Daoy (cell line): ENCODE results near the gene NLRP14. TPM values are rescaled to one million over a fixed set of nuclear protein-coding genes. Genes with fewer than 3 reads are reported as not detected.

Source experiments
- DNase-seq: peaks from one replicate; pipeline ENCODE4 v3.0.0-alpha.2; 2015; ENCODE audit warnings: low read depth
- total RNA-seq: library from RNA; depleted of rRNA; stranded (reverse); fragments of >200 nt; shearing (Covaris generic); gene quantifications from 2 replicates; pipeline ENCODE4 v1.2.3, GENCODE V29; 2014; rRNA removed

The NLRP14 gene, protein sequence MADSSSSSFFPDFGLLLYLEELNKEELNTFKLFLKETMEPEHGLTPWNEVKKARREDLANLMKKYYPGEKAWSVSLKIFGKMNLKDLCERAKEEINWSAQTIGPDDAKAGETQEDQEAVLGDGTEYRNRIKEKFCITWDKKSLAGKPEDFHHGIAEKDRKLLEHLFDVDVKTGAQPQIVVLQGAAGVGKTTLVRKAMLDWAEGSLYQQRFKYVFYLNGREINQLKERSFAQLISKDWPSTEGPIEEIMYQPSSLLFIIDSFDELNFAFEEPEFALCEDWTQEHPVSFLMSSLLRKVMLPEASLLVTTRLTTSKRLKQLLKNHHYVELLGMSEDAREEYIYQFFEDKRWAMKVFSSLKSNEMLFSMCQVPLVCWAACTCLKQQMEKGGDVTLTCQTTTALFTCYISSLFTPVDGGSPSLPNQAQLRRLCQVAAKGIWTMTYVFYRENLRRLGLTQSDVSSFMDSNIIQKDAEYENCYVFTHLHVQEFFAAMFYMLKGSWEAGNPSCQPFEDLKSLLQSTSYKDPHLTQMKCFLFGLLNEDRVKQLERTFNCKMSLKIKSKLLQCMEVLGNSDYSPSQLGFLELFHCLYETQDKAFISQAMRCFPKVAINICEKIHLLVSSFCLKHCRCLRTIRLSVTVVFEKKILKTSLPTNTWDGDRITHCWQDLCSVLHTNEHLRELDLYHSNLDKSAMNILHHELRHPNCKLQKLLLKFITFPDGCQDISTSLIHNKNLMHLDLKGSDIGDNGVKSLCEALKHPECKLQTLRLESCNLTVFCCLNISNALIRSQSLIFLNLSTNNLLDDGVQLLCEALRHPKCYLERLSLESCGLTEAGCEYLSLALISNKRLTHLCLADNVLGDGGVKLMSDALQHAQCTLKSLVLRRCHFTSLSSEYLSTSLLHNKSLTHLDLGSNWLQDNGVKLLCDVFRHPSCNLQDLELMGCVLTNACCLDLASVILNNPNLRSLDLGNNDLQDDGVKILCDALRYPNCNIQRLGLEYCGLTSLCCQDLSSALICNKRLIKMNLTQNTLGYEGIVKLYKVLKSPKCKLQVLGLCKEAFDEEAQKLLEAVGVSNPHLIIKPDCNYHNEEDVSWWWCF
- total RNA-seq: 0.48 and 0.63 TPM in 2 replicates

DNA sequence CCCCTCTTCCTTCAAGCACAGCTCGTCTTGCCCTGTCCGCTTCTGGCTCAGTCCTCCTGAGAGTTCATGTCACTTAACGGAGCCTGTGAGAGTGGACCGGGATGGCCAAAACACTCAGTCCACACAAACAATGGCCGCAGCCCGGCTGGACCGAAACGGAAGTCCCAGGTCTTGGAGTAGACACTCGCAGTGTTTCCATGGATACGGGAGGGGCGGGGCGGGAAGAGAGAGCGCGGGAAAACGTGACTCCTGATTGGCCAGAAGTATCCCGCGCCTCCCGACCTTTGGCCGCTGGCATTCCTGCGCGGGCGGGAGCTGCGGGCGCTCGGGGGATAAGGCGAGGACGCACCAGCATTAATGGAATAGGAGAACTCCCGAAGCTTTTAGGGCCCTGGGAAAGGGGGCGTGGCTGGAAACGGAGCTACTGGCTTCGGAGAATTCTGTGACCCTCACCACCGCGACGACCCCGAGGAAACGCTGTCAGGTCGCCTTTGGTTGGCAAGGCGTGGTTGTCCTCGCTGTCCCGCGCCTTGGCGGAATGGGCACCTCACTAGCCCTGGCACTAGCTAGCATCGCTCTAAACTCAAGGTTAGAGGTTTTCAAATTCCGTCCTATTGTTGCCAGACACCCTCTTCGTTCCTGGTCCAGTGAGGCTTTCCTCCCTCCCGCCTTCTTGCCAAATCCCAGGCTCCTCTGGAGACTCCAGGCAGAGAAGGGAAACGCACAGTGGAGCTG, at the start of gene NLRP14, which contains the start of gene ZNF214:
TSS of gene NLRP14 (plus strand) at position 297 of the 735 bp plus-strand sequence. CDS start 18,108 bp downstream, outside the sequence.
TSS of gene ZNF214 (minus strand) at position 164 of the 735 bp plus-strand sequence. CDS start 17,511 bp downstream, outside the sequence.
- peak; percentile 95 for DNase-seq

DNA sequence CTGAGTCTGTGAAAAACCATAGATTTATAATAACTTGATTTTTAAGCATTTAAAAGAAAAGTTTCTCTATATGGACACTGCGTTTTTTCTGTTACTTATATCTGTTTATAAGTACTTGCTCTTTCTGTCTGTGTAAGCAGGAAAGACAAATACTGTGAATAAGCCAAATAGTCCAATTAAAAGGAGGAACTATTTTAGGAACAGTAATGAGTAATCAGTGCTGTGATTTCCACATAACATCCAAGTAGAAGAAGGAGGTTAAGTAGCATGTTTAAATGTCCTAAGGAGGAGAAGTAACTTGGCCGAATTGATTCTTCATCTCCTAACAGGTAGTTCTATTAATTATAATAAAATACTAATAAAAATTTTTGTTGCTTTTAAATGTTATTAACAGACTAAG, 40.9 kb upstream of the NLRP14 start:
- DNase-seq: no peak

DNA sequence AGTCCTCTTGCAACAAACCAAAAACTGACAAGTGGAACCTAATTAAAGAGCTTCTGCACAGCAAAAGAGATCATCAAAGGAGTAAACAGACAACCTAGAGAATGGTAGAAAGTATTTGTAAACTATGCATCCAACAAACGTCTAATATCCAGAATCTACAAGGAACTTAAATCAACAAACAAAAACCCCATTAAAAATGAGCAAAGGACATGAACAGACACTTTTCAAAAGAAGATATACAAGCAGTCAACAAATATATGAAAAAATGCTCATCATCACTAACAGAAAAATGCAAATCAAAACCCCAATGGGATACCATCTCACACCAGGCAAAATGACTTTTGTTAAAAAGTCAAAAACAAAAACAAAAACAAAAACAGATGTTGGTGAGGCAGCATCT, 33.8 kb upstream of the NLRP14 start:
- no peak for DNase-seq

DNA sequence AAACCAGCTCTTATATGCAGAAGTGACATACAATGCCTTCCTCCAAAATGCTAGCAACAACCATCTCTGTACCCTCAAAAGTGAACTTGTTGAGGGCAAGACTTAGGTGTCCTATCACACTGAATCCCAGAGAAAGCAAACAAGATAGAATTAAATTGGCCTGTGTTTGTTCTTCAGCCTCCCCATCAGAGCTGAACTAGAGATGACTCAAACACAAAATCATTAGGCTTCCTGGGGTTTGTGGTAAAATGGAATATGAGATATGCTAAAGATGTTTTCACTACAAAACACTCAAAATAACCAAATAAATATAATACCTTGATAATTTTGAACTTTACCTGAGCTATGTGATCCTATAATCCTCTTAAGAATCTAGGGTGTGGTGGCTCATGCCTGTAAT, 31.8 kb upstream of the NLRP14 start:
- DNase-seq: no peak

DNA sequence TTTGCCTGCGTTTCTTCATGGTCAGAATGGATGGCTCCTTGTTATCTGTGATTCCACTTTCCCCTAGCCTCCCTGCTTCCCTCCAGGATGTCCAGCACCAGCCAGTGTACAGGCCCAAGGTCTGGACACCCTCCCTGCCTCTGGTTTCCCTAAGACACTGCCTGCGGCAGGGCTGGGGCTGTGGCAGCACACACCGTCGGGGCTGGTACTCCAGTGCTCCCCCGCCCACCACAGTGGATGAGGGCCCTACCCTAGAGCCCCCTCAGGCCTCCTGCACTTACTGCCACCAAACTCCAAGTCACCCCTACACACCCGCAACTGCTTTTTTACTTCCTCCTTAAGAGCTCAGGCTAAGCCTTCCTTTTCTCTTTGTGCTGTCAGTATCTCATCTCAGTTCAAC, 29.1 kb upstream of the NLRP14 start:
- DNase-seq: no peak

DNA sequence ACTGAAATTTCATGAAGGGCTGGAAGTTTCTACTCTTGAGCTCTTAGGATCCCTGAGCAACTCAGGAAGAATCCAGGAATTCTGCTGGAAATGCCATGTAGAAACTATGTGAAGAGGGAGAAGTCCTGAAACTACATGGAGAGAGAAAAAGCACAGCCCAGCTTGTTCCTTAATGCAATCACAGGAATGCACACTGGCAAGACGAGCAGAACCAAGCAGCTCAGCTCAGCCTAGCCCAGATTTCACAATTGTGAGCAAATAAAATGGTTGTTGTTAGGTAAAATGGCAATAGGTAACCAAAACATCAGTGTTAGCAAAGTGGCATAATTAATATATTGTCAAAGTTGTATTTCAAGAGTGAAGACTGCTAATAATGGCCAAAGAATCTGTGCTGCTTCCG, 28.3 kb upstream of the NLRP14 start:
- DNase-seq: no peak

DNA sequence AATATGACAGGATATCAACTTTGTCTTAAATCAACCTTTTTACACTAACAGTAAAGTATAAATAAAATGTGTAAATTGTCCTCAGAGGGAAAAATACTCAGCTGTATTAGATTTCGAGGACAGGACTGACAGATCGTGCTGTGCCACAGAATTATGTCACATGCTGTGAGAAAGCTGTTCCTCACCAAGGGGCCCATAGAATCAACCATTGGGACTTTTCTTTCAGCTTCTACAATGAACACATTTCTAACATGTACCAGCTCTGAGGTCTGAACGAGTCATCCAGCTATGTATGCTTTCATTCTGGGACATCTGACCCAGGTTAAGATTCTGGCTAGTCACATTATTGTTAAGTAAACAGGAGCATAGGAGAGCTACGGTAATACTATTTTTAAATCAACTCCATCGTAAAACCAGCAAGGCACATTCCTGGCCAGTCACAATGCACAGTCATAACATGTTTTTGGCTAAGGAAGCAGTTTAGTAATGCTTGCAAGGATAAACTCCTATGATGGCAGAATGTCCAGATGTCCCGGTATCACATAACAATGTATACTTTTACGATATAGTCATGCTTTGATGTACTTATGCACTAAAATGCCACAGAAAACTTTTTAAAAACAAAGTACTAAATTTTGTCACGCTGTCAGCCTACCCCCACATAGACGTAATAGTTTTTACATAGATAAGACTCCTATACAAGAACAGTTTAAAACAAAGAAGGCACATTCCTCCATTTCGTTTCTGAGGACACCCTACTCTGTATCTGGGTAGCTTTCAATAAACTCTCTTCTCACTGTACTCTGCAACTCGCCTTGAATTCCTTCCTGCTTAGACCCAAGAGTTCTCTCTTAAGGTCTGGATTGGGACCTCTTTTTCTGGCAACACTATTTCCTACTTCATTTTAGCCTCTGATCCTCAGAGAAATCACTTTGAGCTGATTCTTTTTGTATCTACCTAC, 27.5 kb upstream of the NLRP14 start:
- DNase-seq: peak; percentile 30

DNA sequence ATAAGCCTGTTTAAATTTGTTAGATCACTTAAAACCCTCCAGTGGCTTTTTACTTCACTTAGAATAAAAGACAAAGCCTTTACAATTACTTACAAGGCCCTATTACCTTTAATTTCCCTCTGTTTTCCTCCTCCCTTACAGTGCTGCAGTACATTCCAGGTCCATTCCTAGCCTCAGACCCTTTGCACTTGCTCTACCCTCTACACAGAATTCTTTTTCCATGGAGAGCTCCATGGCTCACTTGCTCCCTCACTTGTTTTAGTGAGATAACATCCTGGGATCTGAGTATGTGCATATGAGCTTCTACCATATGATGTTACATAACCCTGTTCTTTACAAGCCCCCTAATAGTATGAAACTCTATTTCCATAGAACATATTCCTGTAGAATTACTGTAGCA, 24.6 kb upstream of the NLRP14 start:
- no peak for DNase-seq

DNA sequence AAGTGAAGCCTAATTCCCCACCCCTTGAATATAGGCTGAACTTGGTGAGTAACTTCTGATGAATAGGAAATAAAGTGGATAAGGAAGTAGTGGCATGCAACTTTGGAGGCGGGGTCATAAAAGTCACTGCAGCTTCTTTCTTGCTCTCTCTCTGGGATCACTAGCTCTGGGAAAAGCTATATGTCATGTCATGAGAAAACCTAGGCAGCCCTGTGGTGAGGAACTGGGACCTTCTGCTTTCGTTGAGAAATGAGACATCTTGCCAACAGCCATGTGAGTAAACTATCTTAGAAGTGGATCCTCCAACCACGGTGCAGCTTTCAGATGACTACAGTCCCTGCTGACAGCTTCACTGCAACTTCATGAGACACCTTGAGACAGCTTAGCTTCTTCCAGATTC, 15.8 kb upstream of the NLRP14 start:
- DNase-seq: peak; percentile 28

DNA sequence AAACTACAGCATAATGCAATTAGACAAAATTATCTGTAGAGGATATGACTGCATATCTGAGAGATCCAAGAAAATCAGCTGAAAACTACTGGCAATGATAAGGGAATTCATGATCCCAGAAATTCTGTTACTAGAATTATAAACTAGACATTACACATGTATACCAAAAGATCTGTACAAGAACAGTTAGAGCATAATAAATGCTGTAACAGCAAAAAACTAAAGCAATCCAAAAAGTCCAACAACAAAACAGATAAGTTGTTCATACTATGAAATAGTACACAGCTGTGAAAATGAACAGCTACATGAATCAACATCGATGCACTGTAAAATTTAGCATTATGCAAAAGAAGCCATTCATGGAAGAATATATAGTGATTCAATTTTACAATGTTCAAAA, 6.2 kb upstream of the NLRP14 start:
- DNase-seq: no peak

DNA sequence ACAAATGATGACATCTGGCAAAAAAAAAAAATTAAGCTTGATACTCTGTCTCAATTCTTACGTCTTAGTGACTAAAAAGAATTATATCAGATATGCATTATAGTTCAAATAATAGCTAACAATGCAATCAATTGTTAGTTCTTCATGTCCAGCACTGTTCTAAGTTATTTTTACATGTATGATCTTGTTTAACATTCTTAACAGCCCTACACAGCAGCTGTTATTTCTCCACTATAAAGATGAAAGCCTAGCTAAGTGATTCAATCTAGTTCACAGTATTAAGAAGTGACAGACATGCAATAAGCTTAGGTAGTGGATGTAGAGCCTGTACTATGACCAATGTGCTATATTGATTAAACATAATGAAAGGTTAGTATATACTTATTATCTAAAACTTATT, 4.3 kb upstream of the NLRP14 start:
- DNase-seq: no peak

DNA sequence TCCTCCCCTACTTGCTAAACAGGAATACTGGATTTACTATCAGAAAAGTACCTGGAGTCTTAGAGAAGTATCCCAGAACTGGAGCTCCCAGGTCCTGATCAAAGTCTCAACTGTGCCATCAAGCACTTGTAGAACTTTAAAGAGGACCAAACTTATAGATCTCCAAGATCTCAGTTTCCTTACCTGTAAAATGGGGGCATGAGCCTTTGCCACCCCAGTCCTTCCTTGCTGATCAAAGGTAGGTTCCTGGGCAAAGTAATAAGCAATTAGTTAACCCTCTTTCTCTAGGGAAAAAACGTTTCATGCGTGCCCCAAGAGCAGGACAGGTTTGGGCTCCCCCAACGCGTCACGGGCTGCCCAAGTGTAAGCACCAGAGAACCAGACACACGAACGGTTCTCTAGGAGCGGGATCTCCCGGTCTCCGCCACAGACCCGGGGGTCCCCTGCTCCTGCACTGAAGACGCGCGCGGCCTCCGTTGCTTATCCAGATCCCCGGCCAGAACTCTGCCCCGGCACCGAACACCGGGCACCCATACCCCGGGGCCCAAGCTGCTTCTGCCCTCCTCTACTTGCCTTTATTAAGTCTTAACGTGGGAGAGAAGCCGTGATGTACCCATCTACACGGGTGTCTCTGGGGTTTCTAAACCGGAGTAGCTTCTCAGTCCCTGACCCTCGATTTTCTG, 638 bp upstream of the NLRP14 start:
- DNase-seq: no peak

DNA sequence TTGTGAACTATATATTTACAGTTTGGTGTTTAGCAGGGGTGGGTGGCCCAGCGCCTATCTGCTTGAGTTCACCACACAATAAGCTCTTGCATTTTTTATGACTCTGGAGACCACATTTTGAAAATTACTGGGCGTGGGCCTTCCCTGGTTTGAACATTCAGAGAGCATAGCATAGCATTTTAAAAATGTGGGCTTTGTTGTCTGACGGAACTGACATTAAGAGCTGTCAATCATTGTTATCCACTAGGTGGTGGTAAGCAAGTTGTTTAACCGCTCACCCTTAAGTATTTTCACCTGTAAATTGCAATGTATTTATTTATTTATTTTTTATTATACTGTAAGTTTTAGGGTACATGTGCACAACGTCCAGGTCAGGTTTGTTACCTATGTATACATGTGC, 1.0 kb downstream of the NLRP14 start:
- no peak for DNase-seq

DNA sequence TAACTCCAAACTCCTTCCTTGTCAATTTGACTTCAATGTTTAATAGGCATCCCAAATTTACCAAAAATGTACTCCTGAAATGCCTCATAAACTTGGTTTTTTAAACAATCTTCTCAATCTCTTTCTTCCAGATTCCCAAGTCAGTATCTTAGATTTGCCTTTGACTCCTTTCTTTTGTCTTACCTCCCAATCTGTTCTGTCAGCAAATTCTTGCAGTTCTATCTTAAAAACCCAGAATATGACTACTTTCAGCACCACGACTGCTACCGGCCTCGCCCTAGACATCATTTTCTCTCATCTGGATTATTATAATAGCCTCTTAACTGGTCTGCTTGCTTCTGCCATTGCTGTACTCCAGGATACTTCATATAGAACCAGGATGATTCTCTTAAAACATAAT, 7.9 kb downstream of the NLRP14 start:
- no peak for DNase-seq

DNA sequence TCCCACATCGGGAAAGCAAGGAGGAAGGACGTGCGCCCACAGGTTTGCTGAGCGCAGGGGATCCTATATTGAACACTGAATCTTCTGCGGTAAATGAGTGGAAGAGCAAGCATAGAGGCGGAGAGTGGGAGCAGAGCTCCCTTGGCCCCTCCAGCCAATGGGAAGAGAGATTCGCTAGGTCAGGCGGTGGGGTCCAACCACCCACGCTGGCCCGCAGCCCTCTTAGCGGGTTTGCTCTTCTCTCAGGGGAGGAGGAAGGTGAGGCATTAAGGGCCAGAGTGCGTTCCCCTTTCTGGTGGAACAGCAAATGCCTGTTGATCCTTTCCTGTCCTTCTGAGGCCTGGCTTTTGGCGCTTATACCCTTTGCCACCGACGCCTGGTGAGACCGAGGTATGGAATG, 10.6 kb downstream of the NLRP14 start:
- no peak for DNase-seq

DNA sequence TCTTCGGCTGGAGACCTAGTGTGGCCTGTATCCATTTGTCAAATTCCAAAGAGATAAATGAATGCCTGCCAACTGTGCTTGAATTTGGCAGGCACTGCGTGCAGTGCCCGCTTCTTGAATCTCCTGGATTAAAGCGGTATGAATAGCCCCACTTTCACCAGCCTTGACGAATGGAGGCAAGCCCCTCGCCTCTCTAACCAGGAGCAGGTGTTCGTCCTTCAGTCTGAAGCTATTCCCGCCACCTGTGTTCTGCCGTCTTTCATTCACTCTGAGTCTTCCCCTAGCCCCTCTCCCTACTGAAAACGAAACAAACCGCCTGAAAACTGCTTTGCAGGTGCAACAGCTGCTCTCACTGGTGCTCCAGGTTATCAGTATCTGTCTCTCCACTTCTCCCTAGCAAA, 11.2 kb downstream of the NLRP14 start:
- DNase-seq: no peak

DNA sequence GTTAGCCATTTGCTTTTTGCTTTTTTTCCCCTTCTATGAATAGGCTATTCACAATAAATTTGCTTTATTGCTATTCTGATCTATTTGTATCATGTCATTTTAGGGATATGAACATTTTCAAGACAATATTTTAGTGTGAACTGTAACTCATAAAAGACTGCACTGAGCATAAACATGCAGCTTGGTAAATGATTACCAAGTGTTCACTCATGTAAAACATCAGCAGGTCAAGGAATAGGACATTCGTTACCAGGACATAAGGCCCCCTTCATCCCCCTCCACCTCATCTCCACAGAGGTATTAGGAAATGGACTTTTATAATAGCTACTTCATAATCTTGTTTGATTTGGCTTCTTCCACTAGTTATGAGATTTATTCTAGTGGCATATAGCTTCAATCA, 12.4 kb downstream of the NLRP14 start:
- DNase-seq: no peak

DNA sequence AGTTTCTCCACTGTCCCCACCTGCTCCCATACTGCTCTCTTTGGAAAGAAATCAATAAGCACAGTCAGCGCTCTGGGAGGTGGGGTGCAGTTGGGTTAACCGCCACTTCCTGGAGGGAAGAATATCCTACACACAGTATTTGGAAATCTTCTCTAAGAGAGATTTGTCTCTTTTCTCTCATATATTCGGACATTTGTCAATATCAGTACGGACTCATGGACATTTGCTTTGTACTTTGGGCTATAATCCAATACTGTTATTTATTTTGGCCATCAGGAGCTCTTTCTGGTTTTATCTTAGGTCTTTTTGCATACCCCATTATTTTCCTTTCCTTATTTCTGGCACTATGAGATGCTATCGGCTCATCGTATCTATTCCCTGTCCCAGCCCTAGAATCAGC, 13.7 kb downstream of the NLRP14 start:
- DNase-seq: no peak

DNA sequence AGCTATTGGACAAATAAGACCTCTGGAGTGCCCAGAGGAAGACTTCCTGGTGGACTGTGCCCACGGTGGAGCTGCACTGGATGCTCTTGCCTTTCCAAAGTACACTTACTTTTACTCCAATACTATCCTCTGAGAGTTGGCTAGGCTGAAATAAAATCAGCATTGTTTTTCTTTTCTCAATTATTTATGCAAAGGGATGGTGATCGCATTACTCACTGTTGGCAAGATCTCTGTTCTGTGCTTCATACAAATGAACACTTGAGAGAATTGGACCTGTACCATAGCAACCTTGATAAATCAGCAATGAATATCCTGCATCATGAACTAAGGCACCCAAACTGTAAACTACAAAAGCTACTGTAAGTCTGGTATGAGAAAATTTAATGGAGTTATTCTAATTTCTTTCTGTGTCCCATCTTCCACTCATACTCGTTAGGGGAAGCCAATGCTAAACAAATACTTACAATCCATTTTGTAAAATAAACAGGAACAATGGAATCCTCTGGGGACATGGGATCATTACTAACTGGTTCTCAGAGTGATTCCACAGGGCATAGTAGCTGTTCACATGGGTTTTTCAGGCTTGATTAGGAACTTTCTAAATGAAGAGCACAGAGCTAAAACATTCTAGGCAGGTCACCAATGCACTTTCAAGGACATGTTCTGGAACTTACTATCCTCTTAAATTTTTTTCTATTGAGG, 26.3 kb downstream of the NLRP14 start:
- DNase-seq: peak; percentile 25
